Measurements from ENCODE around the gene MS4A18. TPM values are rescaled to one million over a fixed set of nuclear protein-coding genes. Genes with fewer than 3 reads are reported as not detected.

Gene MS4A18
- total RNA-seq, 1 donor from 2014 or later, result not detected

GRCh38 chr11:60771146-60771545 lies 46.6 kb downstream of the MS4A18 start:
- Mint-ChIP-seq H3K4me3 (ENCODE audit: unreplicated experiment) (no peak overlapping the region), H3K27me3 (ENCODE audit: low read depth) (peaks cover 22% of the 10 kb centered on the region)

GRCh38 chr11:60771879-60772525 lies 47.5 kb downstream of the MS4A18 start:
- no peak for TF ChIP-seq CTCF (IDR thresholded peaks at IDR 0.05)
- DNase-seq (ENCODE audit: low spot score), result peak; percentile 47
- H3K4me1 Mint-ChIP-seq (ENCODE audit: low read depth), result peaks cover 27% of the 10 kb centered on the region
- H3K27me3 Mint-ChIP-seq (ENCODE audit: low read depth), result peaks cover 18% of the 10 kb centered on the region
- H3K9me3 Mint-ChIP-seq (ENCODE audit: low read depth), result no peaks in the 10 kb centered on the region
- H3K36me3 Mint-ChIP-seq (ENCODE audit: low read depth), result no peaks in the 10 kb centered on the region
- no peak overlapping the region for H3K4me3 Mint-ChIP-seq (ENCODE audit: unreplicated experiment)
- H3K27ac Mint-ChIP-seq (ENCODE audit: unreplicated experiment), result no peak overlapping the region

More at GRCh38 chr11:60771146-60771545, 46.6 kb downstream of the MS4A18 start:
- H3K9me3 Mint-ChIP-seq (ENCODE audit: low read depth), result no peaks in the 10 kb centered on the region
- DNase-seq (ENCODE audit: low spot score), result peak; percentile 72
- H3K4me1 Mint-ChIP-seq (ENCODE audit: low read depth), result peaks cover 22% of the 10 kb centered on the region
- no peaks in the 10 kb centered on the region for H3K36me3 Mint-ChIP-seq (ENCODE audit: low read depth)
- TF ChIP-seq CTCF (IDR thresholded peaks at IDR 0.05), result no peak
- H3K27ac Mint-ChIP-seq (ENCODE audit: unreplicated experiment), result no peak overlapping the region

GRCh38 chr11:60772666-60773065 lies 48.1 kb downstream of the MS4A18 start:
- no peak for TF ChIP-seq CTCF (IDR thresholded peaks at IDR 0.05)
- Mint-ChIP-seq H3K9me3 (ENCODE audit: low read depth) (no peaks in the 10 kb centered on the region), H3K27me3 (ENCODE audit: low read depth) (peaks cover 16% of the 10 kb centered on the region), H3K4me1 (ENCODE audit: low read depth) (peaks cover 33% of the 10 kb centered on the region), H3K4me3 (ENCODE audit: unreplicated experiment) (no peak overlapping the region), H3K27ac (ENCODE audit: unreplicated experiment) (no peak overlapping the region), H3K36me3 (ENCODE audit: low read depth) (no peaks in the 10 kb centered on the region)
- DNase-seq (ENCODE audit: low spot score), result peak; percentile 76

DNA sequence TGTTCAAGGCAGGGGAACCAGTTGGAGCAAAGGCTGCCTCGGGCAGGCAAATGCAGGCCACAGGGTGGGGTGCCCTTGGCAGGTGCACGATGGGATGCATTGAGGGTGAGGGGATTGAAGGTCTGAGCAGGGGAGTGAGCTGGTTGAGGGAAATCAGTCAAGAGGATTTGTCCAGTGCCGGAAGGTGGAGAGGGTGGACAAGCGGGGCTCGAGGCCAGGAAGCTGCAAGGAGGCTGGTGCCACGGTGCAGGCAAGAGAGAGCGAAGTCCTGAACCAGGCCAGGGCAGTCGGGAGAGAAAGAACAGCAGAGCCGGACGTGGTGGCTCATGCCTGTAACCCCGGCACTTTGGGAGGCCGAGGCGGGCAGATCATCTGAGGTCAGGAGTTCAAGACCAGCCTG lies 50.2 kb downstream of the MS4A18 start:
- H3K27ac Mint-ChIP-seq (ENCODE audit: unreplicated experiment), result no peak overlapping the region
- peak; percentile 89 for DNase-seq (ENCODE audit: low spot score)
- H3K36me3 Mint-ChIP-seq (ENCODE audit: low read depth), result no peaks in the 10 kb centered on the region
- H3K27me3 Mint-ChIP-seq (ENCODE audit: low read depth), result peaks cover 8% of the 10 kb centered on the region
- no peak overlapping the region for H3K4me3 Mint-ChIP-seq (ENCODE audit: unreplicated experiment)
- no peak for TF ChIP-seq CTCF (IDR thresholded peaks at IDR 0.05)
- H3K9me3 Mint-ChIP-seq (ENCODE audit: low read depth), result no peaks in the 10 kb centered on the region
- peaks cover 36% of the 10 kb centered on the region for H3K4me1 Mint-ChIP-seq (ENCODE audit: low read depth)

DNA sequence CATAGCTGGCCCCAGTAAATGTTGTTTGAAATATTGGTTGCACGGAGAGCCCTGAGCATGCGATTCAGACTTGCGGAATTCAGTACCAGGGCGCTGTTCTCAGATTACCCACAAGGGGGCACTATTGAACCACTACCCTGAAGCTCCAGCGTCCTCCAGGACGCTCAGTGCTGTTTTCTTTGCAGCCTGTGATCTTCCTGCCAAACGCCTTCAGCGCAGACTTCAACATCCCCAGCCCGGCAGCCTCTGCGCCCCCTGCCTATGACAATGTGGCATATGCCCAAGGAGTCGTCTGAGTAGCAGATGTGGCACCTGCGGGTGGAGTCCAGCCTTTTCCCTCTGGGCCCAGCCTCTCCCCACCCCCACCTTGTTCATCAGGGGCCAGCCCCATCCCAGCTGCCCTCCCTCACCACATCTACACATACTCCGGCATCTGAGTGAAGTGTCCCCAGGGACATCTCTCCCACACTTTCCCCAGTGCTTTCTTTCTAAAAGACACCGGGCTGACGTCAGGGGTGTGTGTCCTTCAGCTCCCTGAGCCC lies 51.0 kb downstream of the MS4A18 start:
- H3K9me3 Mint-ChIP-seq (ENCODE audit: low read depth), result no peaks in the 10 kb centered on the region
- no peak overlapping the region for H3K4me3 Mint-ChIP-seq (ENCODE audit: unreplicated experiment)
- peaks cover 8% of the 10 kb centered on the region for H3K27me3 Mint-ChIP-seq (ENCODE audit: low read depth)
- H3K27ac Mint-ChIP-seq (ENCODE audit: unreplicated experiment), result peak overlapping the region; percentile 84
- H3K4me1 Mint-ChIP-seq (ENCODE audit: low read depth), result peaks cover 36% of the 10 kb centered on the region
- peak; percentile 66 for DNase-seq (ENCODE audit: low spot score)
- peak; percentile 93 for TF ChIP-seq CTCF (IDR thresholded peaks at IDR 0.05)
- H3K36me3 Mint-ChIP-seq (ENCODE audit: low read depth), result no peaks in the 10 kb centered on the region
